WI38 (cell line): ENCODE results near the gene SORL1-AS1.

ENCODE experiments used
- H3K4me3 ChIP-seq: 2 replicates; pipeline ENCODE4 v1.5.1; 2011; ENCODE audit warnings: low read depth, mild to moderate bottlenecking, control low read depth, low read length
- TF ChIP-seq, protein P1 (sequence below): IDR thresholded peaks from 2 replicates; pipeline ENCODE4 v1.5.1; 2012; ENCODE audit warnings: low read depth, mild to moderate bottlenecking, control low read depth, low read length

The SORL1-AS1 gene

GRCh38 chr11:121451986-121452608, 670 bp downstream of the SORL1-AS1 start, which contains the start of gene SORL1:
SORL1 (plus strand) TSS chr11:121452314; CDS start chr11:121452332, 18 bp downstream.
- H3K4me3 ChIP-seq = peak within 1 kb of the TSS; percentile 68
- TF ChIP-seq, protein P1, sequence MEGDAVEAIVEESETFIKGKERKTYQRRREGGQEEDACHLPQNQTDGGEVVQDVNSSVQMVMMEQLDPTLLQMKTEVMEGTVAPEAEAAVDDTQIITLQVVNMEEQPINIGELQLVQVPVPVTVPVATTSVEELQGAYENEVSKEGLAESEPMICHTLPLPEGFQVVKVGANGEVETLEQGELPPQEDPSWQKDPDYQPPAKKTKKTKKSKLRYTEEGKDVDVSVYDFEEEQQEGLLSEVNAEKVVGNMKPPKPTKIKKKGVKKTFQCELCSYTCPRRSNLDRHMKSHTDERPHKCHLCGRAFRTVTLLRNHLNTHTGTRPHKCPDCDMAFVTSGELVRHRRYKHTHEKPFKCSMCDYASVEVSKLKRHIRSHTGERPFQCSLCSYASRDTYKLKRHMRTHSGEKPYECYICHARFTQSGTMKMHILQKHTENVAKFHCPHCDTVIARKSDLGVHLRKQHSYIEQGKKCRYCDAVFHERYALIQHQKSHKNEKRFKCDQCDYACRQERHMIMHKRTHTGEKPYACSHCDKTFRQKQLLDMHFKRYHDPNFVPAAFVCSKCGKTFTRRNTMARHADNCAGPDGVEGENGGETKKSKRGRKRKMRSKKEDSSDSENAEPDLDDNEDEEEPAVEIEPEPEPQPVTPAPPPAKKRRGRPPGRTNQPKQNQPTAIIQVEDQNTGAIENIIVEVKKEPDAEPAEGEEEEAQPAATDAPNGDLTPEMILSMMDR = peak; percentile 50; the same call in 1 of the 2 replicates

- H3K4me3 ChIP-seq = peak overlapping the region; percentile 68
Measured at GRCh38 chr11:121451178-121451985, 1.4 kb downstream of the SORL1-AS1 start.

GRCh38 chr11:121450401-121450800, 2.4 kb downstream of the SORL1-AS1 start:
- TF ChIP-seq, protein P1 = no peak
- H3K4me3 ChIP-seq = no peak overlapping the region

More at GRCh38 chr11:121451178-121451985, 1.4 kb downstream of the SORL1-AS1 start:
- TF ChIP-seq, protein P1 = no peak

- TF ChIP-seq, protein P1 = no peak
- no peak overlapping the region for H3K4me3 ChIP-seq
Measured at GRCh38 chr11:121449626-121450025, 3.1 kb downstream of the SORL1-AS1 start.

GRCh38 chr11:121449123-121449522, 3.6 kb downstream of the SORL1-AS1 start:
- H3K4me3 ChIP-seq = no peak overlapping the region
- TF ChIP-seq, protein P1 = no peak

DNA sequence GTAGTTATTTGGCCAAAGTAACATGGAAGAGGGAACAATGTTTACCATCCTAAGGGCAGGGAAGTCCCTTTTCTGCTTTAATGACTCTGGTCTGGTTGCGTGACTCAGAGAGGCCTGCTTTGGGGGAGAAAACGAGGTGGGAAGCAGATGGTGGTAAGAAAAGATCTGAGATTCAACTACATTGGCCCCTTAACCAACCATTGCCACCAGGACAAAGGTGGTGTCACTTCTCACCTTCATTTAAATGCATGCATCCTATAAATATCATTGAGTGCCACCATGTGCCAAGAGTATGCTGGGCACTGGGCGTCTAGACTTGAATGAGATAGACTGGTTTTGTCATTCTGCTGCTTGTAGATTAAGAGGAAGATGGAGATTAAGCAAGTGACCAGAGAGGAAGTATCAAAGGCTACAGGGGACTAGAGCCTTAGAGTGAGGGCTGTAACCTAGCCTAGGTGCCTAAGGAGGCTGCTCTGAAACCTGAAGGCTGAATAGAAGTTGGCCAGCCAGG, 4.3 kb downstream of the SORL1-AS1 start:
- TF ChIP-seq, protein P1 = no peak
- H3K4me3 ChIP-seq = no peak overlapping the region

DNA sequence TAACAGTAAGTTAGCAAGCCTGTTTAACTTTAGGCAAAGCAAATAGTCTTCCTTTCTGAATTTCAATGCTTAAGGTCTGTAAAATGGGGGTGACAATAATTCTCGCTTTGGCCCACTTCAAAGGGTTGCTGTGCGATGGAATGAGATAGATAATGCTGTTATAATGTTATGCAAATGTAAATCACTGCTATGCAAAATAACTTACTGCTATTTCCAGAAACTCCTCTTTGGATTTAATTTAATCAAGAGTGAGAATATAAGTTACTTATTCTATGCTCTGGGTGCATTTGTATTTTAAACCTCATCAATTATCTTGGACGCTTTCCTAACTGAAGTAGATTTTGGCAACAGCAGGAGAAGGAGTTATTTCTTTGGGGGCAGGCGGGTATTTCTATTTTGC, 4.8 kb downstream of the SORL1-AS1 start:
- H3K4me3 ChIP-seq = no peak overlapping the region
- TF ChIP-seq, protein P1 = no peak
